WTC11 (cell line): ENCODE results near the gene GRID2.

Source experiments
- CBFB ChIP-seq: sonication (generic); formaldehyde crosslinking; IDR thresholded peaks from 2 replicates; pipeline ENCODE4 v1.8.1; 2022; ENCODE audit warnings: mild to moderate bottlenecking, low read depth, missing genetic modification reagents
- CREM ChIP-seq: sonication (generic); formaldehyde crosslinking; IDR thresholded peaks from 2 replicates; pipeline ENCODE4 v1.8.1; 2022; ENCODE audit warnings: mild to moderate bottlenecking, missing genetic modification reagents, moderate library complexity
- CTCF ChIP-seq: fragments of 200-600 bp; IDR thresholded peaks from 2 replicates; pipeline ENCODE4 v1.8.0; 2022; ENCODE audit warnings: antibody characterized with exemption
- ELF4 ChIP-seq: sonication (generic); formaldehyde crosslinking; IDR thresholded peaks from 2 replicates; pipeline ENCODE4 v1.8.1; 2022; ENCODE audit warnings: low read depth, mild to moderate bottlenecking, moderate library complexity, missing genetic modification reagents
- ESRRA ChIP-seq: sonication (generic); formaldehyde crosslinking; IDR thresholded peaks from 2 replicates; pipeline ENCODE4 v1.8.1; 2022; ENCODE audit warnings: mild to moderate bottlenecking, missing genetic modification reagents, borderline replicate concordance
- FOXP4 ChIP-seq: sonication (generic); formaldehyde crosslinking; IDR thresholded peaks from 2 replicates; pipeline ENCODE4 v1.8.0; 2022; ENCODE audit warnings: mild to moderate bottlenecking, missing genetic modification reagents
- KAT7 ChIP-seq: sonication (generic); formaldehyde crosslinking; IDR thresholded peaks from 2 replicates; pipeline ENCODE4 v1.8.1; 2023; ENCODE audit warnings: missing genetic modification reagents, mild to moderate bottlenecking, borderline replicate concordance
- MAX ChIP-seq: sonication (generic); formaldehyde crosslinking; IDR thresholded peaks from 2 replicates; pipeline ENCODE4 v1.8.0; 2022; ENCODE audit warnings: mild to moderate bottlenecking, missing genetic modification reagents
- NFYB ChIP-seq: sonication (generic); formaldehyde crosslinking; conservative IDR thresholded peaks from 2 replicates; pipeline ENCODE4 v1.8.0; 2022; ENCODE audit warnings: low read depth, missing genetic modification reagents
- USF2 ChIP-seq: sonication (generic); formaldehyde crosslinking; IDR thresholded peaks from 2 replicates; pipeline ENCODE4 v1.8.1; 2023; ENCODE audit warnings: mild to moderate bottlenecking, missing genetic modification reagents, moderate library complexity

GRCh38 chr4:93810340-93810992 is 1506.7 kb downstream of the GRID2 start:
- TF ChIP-seq USF2 (CRISPR knock-in tag) (no peak), MAX (CRISPR knock-in tag) (no peak), CBFB (CRISPR knock-in tag) (no peak), FOXP4 (CRISPR knock-in tag) (no peak), CTCF (no peak), KAT7 (CRISPR knock-in tag) (no peak), ESRRA (no peak), ELF4 (CRISPR knock-in tag) (no peak), CREM (CRISPR knock-in tag) (no peak), NFYB (CRISPR knock-in tag) (no peak)
